Stimulated activated CD4-positive, alpha-beta T cell treated with anti-CD3 and anti-CD28 coated beads, Interleukin-1b, Interleukin-23, amount 100 ng/mL, for 4 hours (primary cell): ENCODE data around the gene SPON2.

Experiments
- DNase-seq, 2 donors: peaks; one replicate each; pipeline ENCODE4 v3.0.0-alpha.2; 2020; ENCODE audit warnings: low read depth in 2 of 2

SPON2 gene

DNA sequence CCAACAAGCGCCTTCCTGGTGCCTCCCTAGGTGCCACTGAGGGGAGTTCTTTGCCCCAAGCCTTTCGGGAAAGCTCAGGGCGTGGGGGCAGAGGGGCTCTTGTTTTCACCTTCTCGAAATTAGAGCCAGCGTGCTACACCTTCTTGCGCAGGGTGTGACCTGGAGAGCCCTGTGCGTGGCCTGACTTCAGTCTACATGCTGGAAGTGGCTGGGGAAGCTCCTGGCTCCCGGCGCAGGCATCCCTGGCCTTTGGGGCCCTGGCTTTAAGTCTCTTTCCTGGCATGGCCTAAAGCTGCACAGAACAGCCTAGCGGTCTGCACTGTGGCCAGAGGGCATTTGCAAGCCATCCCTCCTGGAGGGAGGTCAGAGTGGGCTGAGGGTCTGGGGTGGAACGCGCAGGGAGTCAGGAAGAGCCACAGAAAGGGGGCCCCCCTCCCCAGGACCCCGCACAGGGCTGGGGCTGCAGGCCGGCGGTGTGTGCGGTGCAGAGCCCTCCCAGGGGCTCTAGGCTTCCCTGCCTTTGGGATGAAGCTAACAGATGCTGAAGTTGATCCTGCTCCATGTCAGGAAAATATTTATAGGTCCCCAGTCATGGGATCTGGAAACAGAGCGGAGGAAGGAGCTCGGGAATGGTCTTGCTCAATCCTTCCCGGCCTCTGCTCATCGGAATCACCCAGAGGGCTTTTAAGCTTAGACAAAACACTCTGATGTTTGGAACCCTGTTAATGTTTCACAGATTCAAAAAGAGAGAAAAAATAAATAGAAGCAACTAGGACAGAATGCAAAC is 781 bp upstream of the SPON2 start:
- DNase-seq, result no peak

DNA sequence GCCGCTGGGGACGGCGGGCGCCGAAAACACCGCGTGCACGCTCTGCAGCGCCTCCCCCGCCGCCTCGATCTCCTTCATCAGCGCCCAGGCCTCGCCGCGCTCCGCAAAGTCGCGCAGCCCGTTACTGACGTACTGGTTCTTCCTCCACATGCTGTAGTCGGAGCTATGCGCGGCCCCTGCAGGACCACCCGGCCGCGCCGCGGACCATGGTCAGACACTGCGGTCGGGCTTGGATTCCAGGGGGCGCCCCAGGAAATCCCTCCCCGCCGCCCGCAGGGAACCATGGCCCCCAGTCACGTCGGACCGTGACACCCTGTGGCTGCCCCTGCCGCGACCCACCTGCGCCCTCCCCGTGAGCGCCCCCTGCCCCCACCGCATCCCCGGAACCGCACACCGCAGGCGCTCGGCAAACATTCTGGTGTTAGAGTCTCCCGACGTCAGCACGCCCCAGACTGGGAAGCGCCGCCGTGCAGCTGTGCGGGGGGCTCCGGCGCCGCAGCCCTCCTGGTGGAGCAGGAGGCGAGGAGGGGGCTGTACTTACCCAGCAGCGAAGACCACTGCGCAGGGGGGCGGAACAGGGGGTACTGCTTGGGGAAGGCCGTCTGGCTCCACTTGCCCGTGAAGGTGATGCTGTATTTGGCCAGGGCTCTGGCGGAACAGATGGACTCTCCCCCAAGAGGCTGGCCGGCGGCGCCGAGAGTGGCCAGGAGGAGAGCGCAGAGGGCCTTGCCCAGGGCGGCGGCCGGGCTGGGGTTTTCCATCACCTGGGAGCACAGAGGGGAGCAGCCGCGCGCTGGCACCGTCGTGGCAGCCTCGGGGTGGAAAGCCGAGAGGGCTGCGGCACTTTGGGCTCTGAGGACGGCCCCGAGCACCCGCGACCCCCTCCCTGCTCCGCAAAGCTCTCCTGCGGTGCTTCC is 814 bp downstream of the SPON2 start:
- peak; percentile 36 to 40 for DNase-seq

DNA sequence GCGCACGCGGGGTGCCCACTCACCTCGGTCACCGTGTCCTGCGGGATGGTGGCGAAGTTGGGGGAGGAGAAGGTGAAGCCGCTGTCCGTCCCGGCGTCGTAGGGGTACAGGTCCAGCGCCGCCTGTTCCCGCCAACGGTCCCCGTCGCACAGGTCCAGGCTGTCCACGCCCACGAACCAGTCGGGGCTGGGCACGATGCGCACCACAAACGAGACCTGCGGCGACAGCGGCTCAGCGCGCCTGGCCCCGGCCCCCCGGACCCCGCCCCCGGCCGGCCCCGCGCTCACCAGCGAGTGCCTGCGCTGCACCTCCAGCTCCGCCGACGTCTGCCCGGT is 1.4 kb downstream of the SPON2 start:
- DNase-seq, result no peak

DNA sequence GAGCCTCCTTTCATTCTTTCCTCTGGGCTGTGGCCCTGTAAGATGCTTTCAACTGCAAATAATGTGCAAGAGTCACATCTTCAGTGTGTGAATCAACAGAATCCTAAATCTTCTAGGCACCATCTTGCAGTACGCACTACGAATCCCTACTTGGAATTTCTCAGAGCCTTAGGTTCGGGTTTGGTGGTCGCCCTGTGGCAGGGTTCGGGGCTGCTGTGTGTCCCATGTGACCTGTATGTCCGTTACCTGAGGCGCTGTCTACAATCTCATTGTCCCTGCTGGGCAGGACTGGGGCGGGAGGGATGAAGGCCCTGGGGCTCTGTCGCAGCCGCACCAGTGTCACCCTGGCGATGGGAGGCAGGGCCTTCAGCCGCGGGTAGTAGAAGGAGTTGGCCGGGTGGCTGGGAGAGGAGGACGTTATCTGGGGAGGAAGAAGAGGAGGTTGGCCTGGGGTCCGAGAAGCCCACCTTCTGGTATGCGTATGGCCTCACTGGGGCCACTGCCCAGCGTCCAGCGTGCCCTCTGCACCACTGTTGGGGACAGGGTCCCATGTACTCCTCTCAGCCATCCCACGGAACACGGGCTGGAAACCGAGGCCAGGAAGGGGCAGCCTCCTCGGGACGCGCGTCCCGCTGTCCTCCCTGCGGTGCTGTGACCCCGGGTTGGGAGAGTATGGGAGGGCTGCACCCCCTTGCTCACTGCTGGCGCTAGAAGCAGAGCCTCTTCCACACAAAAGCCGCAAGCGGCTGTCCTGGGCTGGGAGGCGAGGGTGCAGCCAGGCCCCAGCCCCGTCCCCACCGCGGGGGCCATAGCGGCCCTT is 2.0 kb downstream of the SPON2 start:
- DNase-seq, result no peak

DNA sequence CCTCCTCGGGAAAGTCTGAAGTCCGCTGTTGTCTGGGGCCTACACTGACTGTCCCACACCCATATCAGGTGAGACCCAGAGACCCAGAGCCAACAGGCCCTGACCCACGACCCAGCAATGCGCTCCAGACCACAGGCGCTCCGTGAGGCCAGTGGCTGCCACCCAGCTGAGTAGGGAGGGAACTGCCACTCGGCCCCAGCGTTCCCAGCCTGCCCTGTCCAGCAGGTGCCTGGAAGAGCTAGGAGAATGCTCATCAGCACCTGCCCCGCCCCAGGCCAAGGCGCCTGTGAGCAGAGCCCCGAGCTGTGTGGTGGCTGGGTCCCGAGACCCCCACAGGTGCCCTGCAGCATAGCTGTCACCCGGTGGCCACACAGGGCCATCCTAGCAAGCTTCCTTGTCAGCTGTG is 2.7 kb downstream of the SPON2 start:
- no peak for DNase-seq

DNA sequence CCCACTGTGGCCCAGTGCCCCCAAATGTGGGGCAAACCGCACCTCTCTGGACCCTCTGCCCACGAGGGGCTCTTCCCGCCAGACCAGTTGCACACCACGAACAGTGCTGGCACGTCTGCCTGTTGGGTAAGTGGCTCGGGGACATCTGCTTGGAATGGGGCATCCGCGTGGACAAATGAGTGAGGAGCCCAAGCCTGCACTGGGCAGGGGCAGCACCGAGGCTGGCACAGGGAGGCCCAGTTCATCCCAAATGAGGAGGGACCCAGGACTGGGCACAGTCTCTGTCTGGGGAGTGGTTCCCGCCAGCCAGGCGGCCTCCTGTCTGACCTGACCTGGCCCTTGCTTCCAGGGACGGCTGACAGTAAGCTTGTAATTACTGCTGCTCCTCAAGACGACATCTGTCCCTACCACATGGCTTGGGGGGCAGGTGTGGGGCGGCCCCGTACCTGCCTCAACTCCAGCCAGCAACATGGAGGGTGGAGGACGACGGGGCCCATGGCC is 3.2 kb downstream of the SPON2 start:
- DNase-seq, result no peak

DNA sequence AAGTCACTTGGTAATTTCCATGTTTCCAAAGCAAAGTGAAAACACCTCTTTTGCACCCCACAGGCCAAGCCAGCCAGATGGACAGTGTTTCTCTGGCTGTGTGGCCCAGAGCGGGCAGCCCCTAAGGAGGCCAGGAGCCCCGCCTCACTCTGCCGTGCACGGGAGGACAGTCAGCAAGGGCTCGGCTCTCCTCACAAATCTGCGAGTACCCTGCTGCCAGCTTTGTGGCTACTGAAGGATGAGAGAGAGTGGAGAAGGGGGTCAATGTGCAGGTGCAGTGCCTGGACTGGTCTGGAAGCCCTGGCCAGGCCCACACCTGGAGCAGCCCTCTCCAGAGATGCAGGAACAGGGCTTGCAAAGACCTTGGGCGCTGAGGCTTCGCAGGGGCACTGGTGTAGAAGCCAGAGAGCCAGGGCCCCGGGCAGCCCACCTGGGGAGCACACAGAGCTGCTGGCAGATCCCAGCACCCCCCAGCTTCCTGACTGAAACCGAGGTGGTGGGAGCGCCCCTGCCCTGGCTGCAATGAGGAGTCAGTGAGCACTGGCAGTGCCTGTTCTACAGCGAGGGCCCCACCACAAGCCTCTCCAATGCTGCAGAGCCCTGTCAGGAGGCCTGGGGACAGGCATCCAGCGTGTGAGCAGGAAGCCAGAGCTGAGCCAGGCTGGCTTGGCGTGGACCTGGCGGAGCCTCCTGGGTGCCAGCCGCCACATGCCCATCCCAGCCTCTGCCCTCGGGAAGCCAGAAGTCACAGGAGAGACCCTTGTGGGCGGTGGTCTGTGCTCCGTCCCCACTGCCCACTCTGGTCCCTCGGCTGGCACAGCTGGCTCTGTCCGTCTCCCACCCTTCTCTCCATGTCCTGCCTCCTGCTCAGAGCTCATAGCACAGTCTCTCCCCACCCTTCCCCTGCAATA is 3.9 kb downstream of the SPON2 start:
- no peak for DNase-seq

DNA sequence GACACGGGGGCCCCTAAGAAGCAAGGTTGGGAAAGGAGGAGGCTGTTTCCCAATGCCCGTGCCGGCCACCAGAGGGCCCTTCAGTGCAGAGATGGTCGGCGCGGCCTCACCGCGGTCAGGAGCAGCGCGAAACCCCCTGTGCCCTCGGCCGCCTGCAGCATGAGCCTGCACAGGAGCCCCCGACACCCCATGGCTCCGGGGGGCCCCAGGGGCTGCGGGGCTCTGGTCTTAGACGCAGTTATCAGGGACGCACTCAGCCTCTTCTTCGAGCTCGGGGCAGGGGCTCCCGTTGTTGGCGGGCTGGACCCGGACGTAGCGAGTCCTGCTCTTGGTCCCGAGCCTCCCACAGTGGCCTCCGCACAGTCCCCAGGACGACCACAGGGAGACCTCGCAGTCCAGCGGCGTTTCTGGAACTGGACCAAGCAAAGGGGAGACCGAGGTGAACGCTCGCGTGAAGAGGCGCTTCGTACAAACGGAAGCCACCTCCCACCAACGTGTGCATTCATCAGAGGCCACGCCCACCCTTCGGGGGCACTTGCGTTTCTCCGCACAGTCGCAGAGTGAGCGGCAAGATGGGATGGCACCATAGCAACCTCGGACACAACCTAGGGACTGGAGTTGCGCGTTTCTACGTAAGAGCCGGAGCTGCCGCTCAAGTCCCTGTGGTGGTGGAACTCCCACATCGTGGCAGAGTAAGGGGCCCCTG is 5.0 kb downstream of the SPON2 start:
- peak; percentile 76 to 82 for DNase-seq

DNA sequence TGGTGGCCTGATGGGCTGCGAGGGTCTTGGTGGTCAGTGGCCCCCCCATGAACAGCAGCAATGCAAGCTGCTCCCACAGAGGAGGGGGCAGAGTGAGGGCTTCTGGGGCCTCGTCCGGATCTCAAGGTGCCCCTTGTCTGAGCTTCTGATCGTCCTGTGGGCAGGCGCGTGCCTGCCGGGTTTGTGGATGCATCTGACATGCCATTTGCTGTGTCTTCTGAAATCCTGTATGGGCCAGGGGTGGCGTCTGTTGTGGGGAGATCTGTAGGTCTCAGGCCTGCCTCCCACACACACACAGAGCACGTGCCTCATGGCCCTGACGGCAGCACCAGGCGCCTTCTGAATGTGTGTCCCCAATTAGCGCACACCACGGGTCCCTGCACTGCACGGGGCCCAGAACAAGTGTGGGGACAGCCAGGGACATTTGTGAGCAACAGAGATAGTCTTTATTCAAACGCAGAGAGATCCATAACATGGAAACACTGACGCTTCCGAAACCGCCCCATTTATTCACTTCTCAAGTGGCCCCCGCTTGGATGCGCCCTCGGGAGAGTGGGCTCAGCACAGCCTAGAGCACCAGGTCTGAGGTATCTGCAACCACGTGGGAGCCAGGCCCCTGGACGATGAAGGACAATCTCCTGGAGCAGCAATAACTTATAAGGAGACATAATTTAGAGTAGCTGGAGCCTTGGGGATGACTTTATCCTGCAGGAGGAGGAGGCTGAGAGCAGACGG is 5.7 kb downstream of the SPON2 start:
- no peak for DNase-seq

DNA sequence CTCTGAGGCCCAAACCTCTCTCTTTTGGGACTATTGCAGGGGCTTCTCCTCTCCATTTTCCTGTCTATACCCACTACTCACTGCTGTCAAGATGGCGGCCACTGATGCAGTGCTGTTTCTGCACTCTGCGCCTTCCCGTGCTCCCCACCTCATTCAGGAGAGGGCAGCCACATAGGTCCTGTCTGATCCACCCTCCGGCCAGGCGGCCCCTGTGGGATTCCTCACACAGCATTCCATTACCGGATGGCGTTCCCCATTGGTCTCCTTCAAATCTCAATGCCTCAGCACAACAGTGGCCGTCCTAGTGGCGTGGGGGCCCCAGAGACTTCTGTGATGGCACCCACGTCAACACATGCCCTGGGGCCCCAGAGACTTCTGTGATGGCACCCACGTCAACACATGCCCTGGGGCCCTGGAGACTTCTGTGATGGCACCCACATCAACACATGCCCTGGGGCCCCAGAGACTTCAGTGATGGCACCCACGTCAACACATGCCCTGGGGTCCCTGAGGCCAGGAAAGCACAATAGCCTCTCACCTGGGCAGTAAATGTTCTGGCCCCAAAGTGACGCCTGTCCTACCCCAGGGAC is 7.3 kb downstream of the SPON2 start:
- DNase-seq, result no peak

DNA sequence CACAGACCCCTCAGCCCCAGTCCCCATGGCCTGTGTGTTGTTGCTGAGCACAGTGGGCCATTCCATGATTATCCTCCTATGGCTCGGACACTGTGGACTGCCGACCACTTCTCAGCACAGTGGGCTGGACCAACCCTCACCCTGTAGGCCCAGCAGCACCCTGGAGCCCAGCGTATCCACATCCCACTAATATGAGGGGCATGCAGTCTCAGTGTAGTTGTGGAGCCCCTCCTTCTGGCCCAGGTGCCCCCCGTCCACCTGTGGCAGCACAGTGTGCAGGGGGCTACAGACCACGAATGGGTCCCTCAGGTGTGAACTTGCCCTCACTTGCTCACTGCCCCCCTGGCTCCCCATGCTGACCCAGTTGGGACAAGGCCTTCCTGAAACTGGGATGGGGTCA is 7.9 kb downstream of the SPON2 start:
- no peak for DNase-seq

DNA sequence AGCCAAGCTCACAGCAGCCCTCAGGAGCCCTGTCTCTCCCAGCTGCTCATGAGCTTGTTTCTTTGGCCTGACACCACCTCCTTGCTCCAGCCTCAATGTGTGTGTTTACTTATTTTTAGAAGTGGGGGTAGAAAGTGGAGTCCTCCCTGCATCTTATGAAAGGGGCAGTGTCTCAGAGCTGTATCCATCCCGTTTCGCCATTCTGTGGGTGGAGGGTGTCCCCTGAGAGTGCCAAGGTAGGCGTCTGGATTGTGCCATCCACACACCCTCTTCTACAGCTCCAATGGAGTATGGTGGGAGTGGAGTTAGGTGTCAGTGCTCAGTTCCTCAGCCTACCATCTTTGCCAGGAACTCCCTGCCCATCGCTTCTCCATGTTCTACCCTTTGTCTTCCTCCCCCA is 8.3 kb downstream of the SPON2 start:
- no peak for DNase-seq

DNA sequence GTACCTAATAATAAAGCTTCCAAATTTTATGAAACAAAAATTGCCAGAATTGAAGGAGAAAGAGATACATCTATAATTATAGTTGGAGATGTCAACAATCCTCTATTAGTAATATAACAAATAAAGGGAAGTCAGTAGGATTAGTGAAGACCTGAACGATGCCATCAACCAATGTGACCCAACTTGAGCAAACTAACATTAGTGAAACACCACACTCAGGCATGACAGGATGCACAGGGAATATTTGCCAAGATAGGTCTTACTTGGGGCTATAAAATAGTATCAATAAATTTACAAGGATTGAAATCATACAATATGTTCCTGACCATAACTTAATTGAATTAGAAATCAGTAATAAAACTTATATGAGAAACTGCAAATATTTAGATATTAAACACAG is 12.0 kb downstream of the SPON2 start:
- no peak for DNase-seq

DNA sequence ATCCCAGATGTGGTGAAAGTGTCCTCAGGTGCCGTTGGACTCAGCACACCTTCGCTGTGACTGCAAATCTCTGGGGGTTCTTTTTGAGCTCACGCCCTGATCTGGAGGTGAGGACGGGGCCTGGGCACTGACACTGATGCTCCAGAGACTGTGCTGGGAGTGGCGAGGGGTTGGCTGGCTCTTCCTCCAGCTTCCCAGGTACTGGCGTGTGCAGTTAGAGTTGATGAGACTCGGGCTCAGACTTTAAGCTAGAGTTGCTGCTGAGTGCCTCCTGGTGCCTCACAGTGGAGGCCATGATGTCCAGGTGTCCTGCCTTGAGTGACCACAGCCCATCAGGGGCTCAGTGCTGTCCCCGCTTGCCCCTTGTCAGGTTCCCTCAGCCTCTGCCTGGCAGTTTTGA is 16.3 kb downstream of the SPON2 start:
- no peak for DNase-seq

DNA sequence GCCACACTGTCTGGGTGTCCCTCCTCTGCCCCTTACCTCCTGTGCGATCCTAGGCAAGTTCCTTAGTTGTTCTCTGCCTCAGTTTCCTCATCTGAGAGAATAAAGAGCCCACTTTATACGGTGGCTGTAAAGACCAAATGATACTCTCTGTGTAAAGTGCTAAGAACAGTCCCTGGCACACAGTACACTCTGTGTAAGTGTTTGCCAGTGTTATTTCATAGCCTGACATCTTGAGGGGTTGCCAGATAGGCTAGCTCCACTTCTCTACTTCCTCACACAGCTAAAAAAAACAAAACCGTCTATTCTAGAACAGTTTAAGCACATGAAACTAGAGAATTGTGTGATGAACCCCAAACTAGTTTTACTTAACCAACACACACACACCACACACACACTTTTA is 17.1 kb downstream of the SPON2 start:
- DNase-seq, result no peak

DNA sequence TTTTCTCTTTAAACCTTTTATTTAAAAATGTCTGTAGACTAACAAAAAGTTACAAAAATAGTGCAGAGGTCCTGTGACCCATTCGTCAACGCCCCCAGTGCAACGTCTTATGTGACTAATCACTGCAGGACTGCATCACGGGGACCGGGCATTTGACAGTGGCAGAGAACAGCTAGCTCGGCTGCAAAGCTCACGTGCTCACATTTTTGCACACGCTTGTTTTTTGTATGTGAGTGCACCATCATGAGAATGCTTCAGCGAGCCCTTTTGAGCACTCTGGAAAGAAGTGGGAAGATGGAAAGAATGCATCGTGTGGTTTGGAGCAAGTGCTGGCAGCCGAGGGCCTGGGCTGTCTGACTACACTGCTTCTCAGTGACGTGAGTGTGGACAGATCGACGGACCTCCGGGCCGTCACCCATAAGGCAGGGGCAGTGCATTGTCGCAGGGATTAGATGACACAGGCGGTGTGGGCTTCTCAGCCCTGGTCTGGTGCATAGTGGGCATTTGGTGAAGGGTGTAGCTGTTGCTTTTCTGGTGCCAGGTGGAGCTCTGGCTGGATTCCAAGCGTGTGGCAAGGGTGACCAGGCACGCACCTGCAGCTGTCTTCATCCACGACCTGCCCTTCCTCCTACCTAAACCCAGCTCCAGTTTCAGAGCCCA is 17.7 kb downstream of the SPON2 start:
- DNase-seq, result no peak

DNA sequence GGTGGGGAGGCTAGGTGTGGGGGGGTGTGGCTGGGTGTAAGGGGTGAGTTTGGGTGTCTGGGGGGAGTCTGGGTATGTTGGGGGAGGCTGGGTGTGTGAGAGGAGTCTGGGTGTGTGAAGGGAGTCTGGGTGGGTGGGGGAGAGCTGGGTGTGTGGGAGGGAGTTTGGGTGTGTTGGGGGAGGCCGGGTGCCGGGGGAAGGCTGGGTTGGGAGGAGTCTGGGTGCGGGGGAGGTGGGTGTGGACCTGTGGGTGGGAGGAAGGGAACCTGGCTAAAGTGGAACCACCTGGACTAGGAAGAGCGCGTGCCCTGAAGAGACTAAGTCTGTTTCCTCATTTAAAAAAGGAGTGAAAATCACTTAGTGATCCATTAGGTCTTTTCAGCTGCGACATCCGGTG is 18.3 kb downstream of the SPON2 start:
- no peak for DNase-seq

DNA sequence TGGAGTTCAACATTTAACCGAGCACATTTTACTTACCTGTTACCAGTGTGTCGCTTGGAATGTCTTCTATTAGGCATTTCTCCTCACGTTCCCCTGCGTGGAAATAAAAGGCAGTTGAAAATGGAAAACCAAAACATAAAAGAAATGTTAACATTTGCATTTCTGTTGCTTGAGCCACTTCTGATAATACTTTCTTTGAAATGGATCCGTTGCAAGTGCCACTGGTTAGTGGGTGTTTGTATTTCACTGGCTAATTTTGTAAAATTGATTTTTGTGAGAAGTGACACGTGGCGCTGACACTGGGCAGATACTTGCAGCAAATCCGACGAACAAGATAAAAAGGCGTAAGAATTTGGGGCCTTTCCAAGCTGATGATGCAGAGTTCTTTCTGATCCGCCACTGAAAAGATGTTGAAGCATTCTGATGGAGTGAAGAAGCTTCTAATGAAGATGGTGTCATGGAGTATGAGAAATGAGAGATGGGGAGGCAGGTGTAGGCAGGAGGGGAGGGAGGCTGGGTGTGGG is 18.8 kb downstream of the SPON2 start:
- DNase-seq, result no peak

DNA sequence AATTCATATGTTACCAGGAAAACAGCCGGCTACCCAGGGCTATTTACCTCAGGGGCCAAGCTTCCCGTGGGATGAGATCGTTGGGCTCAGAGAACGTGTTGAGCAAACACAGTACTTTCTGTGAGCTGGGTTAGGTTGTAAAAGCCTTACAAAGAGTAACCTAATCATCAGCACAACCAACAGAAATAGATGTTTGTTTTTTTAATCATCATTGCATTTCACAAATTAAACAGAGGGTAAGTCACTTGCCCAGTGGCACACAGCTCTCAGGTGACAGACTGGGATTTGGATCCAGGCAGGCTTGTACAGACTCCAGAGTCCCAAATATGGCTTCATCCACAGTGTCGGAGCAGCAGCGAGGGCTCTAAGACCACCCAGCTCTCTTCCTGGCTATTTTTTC is 20.1 kb downstream of the SPON2 start:
- DNase-seq, result no peak
